T-helper 22 cell (primary cell): ENCODE results near the gene OOSP4A.
"Not testable (repeated sequence)": the region's sequence is repeated elsewhere in the genome, so short reads cannot be mapped to it uniquely, and the experiment has no call there.

Source experiments
- DNase-seq: peaks from one replicate; pipeline ENCODE4 v3.0.0-alpha.2; 2020; ENCODE audit warnings: low read depth

OOSP4A gene

GRCh38 chr11:59981106-59981770 is 17.4 kb downstream of the OOSP4A start:
- DNase-seq = no peak

- not testable (repeated sequence) for DNase-seq
Measured at GRCh38 chr11:59982037-59982436, 18.2 kb downstream of the OOSP4A start.

- DNase-seq = no peak
Measured at GRCh38 chr11:59983212-59983611, 19.4 kb downstream of the OOSP4A start.

- no peak for DNase-seq
Measured at GRCh38 chr11:59984368-59984767, 20.5 kb downstream of the OOSP4A start.

GRCh38 chr11:59990421-59990820 is 26.6 kb downstream of the OOSP4A start:
- no peak for DNase-seq

- DNase-seq = no peak
Measured at GRCh38 chr11:59992425-59992824, 28.6 kb downstream of the OOSP4A start.

- no peak for DNase-seq
Measured at GRCh38 chr11:59997800-59998199, 34.0 kb downstream of the OOSP4A start.

GRCh38 chr11:59999691-60000090 is 35.9 kb downstream of the OOSP4A start:
- no peak for DNase-seq

- no peak for DNase-seq
Measured at GRCh38 chr11:60003729-60004128, 39.9 kb downstream of the OOSP4A start.

- DNase-seq = no peak
Measured at GRCh38 chr11:60005360-60005759, 41.5 kb downstream of the OOSP4A start.

GRCh38 chr11:60016881-60017280 is 53.0 kb downstream of the OOSP4A start, which contains the start of gene OOSP4B:
TSS of gene OOSP4B (plus strand) at chr11:60017181.
- DNase-seq = no peak

- no peak for DNase-seq
Measured at GRCh38 chr11:60018058-60018457, 54.2 kb downstream of the OOSP4A start.
